HepG2 (cell line): ENCODE measurements around the gene HS3ST2.

Experiments used
- CTCF ChIP-seq: sonication (generic); formaldehyde crosslinking; IDR thresholded peaks from 2 replicates; pipeline ENCODE4 v1.5.0; 2020; ENCODE audit warnings: mild to moderate bottlenecking, missing genetic modification reagents, moderate library complexity
- HHEX ChIP-seq: IDR thresholded peaks from 2 replicates; pipeline ENCODE4 v1.6.1; 2016; ENCODE audit warnings: control low read depth
- TEAD3 ChIP-seq: optimal IDR thresholded peaks from 2 replicates; pipeline ENCODE3; 2016; ENCODE audit warnings: borderline replicate concordance
- ZBTB8A ChIP-seq: sonication (generic); formaldehyde crosslinking; IDR thresholded peaks from 2 replicates; pipeline ENCODE4 v1.4.0; 2020; ENCODE audit warnings: mild to moderate bottlenecking, low read depth, missing genetic modification reagents, borderline replicate concordance
- ZFX ChIP-seq: sonication (generic); formaldehyde crosslinking; IDR thresholded peaks from 2 replicates; pipeline ENCODE4 v1.4.0; 2020; ENCODE audit warnings: mild to moderate bottlenecking, low read depth, missing genetic modification reagents, moderate library complexity
- ZNF530 ChIP-seq: sonication (generic); formaldehyde crosslinking; IDR thresholded peaks from 2 replicates; pipeline ENCODE4 v1.5.0; 2020; ENCODE audit warnings: low read depth, mild to moderate bottlenecking, missing genetic modification reagents

- TF ChIP-seq ZBTB8A (CRISPR knock-in tag) = no peak
- no peak for TF ChIP-seq ZFX
- no peak for TF ChIP-seq CTCF (CRISPR knock-in tag)
- no peak for TF ChIP-seq HHEX (CRISPR knock-in tag)
- TF ChIP-seq ZNF530 (CRISPR knock-in tag) = no peak
- no peak for TF ChIP-seq TEAD3 (CRISPR knock-in tag)
These were observed 33.1 kb downstream of the HS3ST2 start for GRCh38 chr16:22847100-22847499.
